ENCODE data around the gene RFC4. TPM values are rescaled to one million over a fixed set of nuclear protein-coding genes. Genes with fewer than 3 reads are reported as not detected.

The RFC4 gene
- total and polyA plus RNA-seq, 3 donors from 2014 or later, result 25.1 to 30.1 (median 26.2) TPM

DNA sequence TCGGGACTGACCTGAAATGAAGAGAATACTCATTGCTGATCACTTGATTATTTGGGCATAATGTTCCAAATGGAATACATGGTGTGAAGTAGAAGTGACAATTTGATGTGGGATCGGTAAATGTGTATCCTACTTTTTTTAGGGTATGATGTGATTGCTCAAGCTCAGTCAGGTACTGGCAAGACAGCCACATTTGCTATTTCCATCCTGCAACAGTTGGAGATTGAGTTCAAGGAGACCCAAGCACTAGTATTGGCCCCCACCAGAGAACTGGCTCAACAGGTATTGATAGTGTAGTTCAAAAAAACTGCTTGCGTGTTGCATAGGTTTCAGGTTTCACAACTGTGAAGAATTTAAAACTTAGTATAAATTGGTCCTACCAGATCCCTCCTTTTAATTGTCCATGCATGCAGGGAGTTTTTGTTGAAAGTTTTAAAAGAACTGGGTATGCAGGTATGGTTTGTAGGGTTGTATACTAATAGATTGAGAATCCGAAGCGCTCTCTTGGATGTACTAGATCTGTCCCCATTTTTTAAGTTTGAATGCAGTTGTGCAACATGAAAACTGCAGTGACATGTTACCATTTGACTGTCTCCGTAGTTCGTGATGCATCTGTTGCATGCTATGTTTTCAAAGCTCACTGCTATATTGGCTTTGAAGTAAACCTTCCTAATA lies 21.3 kb downstream of the RFC4 start:
- no peaks in the 10 kb centered on the region for H3K9me3 ChIP-seq
- H3K4me3 ChIP-seq, result peak overlapping the region; percentile 98 to 99
- no peak for DNase-seq
- H3K4me1 ChIP-seq, result peaks cover 23% of the 10 kb centered on the region
- H3K27me3 ChIP-seq, result no peaks in the 10 kb centered on the region
- 9 to 18% methylated on average over 7 of the region's 7 CpGs for WGBS, 2 donors
- intact Hi-C loops (cut with DNase I; ENCODE audit: low total_unique reads), result no loop called here
- peak overlapping the region in 1 of 2 donors; percentile 100 for H3K27ac ChIP-seq
- TF ChIP-seq POLR2A (IDR thresholded peaks at IDR 0.05), result no peak
- TF ChIP-seq, protein P1, sequence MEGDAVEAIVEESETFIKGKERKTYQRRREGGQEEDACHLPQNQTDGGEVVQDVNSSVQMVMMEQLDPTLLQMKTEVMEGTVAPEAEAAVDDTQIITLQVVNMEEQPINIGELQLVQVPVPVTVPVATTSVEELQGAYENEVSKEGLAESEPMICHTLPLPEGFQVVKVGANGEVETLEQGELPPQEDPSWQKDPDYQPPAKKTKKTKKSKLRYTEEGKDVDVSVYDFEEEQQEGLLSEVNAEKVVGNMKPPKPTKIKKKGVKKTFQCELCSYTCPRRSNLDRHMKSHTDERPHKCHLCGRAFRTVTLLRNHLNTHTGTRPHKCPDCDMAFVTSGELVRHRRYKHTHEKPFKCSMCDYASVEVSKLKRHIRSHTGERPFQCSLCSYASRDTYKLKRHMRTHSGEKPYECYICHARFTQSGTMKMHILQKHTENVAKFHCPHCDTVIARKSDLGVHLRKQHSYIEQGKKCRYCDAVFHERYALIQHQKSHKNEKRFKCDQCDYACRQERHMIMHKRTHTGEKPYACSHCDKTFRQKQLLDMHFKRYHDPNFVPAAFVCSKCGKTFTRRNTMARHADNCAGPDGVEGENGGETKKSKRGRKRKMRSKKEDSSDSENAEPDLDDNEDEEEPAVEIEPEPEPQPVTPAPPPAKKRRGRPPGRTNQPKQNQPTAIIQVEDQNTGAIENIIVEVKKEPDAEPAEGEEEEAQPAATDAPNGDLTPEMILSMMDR (IDR thresholded peaks at IDR 0.05), result no peak
- no peaks in the 10 kb centered on the region for H3K36me3 ChIP-seq (ENCODE audit: low read depth, missing control alignments)

DNA sequence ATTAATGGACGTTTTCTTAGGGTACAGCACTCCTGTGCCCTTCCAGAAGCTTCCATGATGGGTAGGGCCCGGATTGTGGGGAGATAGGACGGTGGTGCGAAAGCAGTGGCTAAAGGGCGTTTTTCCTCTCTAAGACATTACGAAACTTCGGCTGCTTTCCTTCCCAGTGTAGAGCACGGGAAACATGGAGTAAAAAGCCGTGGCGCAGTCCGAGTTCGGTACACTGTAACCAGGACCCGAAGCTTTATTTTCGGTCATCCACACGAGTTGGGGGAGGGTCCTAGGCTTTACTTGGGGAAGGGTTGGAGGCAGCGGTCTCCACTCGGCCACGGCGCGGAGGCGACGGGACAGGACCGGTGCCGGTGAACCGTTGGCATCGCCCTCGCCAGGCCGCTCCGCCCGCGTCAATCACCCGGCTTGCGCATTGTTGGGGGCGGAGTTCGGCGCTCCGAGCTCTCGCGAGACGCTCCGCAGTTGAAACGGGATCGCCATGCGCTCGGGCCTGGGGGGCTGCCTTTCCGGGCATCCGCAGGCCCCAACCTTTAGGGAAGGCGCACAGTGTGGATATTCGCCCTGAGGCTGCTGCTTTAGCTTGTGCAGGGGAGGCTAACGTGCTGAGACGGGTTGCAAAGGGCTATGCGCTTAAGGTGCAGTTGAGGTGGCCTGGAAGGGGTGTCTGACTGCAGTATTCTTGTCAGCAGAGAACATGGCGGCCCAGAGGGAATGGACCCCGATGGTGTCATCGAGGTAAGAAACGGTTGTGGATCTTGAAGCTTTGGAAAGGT lies 22.4 kb downstream of the RFC4 start:
- peaks cover 22% of the 10 kb centered on the region for H3K4me1 ChIP-seq
- DNase-seq, result peak; percentile 92
- H3K27ac ChIP-seq, result peak overlapping the region; percentile 100
- no peaks in the 10 kb centered on the region for H3K9me3 ChIP-seq
- intact Hi-C loops (cut with DNase I; ENCODE audit: low total_unique reads), result no loop called here
- H3K27me3 ChIP-seq, result no peaks in the 10 kb centered on the region
- peak overlapping the region; percentile 98 to 99 for H3K4me3 ChIP-seq
- TF ChIP-seq, protein P1 (IDR thresholded peaks at IDR 0.05), result no peak
- peak; percentile 84 for TF ChIP-seq POLR2A (IDR thresholded peaks at IDR 0.05)
- H3K36me3 ChIP-seq (ENCODE audit: low read depth, missing control alignments), result no peaks in the 10 kb centered on the region
- 1% methylated on average over 24 to 52 of the region's 56 CpGs for WGBS, 2 donors

DNA sequence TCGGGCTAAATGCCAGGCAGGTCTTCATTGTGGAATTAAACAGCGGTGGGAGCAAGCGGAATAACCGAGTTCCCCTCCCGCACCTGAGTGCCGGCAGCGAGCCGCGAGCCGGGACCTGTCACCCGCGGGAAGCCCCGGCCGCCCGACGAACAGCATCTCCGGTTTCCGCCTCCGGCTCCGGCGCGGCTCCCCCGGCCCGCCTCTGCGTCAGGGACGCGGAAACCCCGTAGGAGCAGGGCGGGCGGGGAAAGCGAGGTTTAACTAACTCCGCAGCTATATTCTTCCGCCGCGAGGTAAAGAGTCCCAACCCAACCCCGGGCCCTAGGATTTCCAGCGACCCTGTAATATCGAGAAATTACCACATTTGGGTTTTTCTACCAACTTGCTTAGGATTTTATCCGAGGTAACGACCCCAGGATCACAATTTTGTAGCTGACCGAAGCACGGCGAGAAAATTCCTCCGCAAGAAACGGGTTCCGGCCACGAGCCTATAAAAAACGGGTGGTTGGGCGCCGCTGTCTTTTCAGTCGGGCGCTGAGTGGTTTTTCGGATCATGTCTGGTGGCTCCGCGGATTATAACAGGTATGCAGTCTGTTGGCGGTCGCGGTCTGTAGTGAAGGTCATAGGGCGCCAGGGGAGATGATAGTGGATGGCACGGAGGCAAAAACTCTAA lies 23.1 kb downstream of the RFC4 start, which contains the start of gene EIF4A2:
Gene EIF4A2 (plus strand): TSS at position 520 of the 673 bp plus-strand sequence. CDS start 34 bp downstream, at position 554.
- Histone ChIP-seq H3K4me3 (peak within 1 kb of the TSS; percentile 98 to 99), H3K36me3 (ENCODE audit: low read depth, missing control alignments) (no peaks in the 10 kb centered on the region), H3K4me1 (peaks cover 18% of the 10 kb centered on the region), H3K27ac (peak within 1 kb of the TSS; percentile 100), H3K27me3 (no peaks in the 10 kb centered on the region), H3K9me3 (no peaks in the 10 kb centered on the region)
- DNase-seq, result peak; percentile 92
- intact Hi-C loops (cut with DNase I; ENCODE audit: low total_unique reads), result no loop called here
- peak; percentile 32 for TF ChIP-seq POLR2A (IDR thresholded peaks at IDR 0.05)
- TF ChIP-seq, protein P1 (IDR thresholded peaks at IDR 0.05), result peak in 1 of 3 experiments; percentile 4
- WGBS, 2 donors, result 0% methylated on average over 39 to 60 of the region's 60 CpGs

DNA sequence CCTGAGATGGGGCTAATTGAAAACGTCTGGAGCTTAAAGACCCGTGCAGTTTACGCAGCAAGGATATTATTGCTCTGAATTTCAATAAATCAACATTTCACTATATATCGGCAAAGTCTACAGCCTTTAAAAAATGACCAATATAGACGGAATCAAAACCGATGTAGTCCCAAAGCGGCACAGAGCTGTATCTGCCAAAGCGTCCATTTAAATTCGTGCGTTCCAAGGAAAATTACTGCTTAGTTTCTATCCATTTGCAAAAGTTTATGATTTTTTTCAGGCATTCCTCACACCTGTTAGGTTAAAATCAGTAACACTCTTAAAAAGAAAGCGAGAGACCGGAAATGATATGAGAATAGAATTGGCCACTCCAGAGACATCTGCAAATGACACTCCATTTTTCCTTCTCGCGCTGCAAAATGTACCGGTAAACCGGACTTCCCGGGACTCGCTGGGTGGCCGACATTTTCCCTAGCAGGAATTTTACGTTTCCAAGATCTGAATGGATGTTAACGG lies 23.7 kb downstream of the RFC4 start:
- intact Hi-C loops (cut with DNase I; ENCODE audit: low total_unique reads), result no loop called here
- H3K27me3 ChIP-seq, result no peaks in the 10 kb centered on the region
- TF ChIP-seq, protein P1 (IDR thresholded peaks at IDR 0.05), result no peak
- TF ChIP-seq POLR2A (IDR thresholded peaks at IDR 0.05), result no peak
- H3K27ac ChIP-seq, result peak overlapping the region; percentile 100
- peaks cover 18% of the 10 kb centered on the region for H3K4me1 ChIP-seq
- no peaks in the 10 kb centered on the region for H3K36me3 ChIP-seq (ENCODE audit: low read depth, missing control alignments)
- WGBS, 2 donors, result 2 to 6% methylated on average over 21 of the region's 21 CpGs
- H3K9me3 ChIP-seq, result no peaks in the 10 kb centered on the region
- peak overlapping the region; percentile 98 to 99 for H3K4me3 ChIP-seq
- DNase-seq, result no peak
